ENCODE data around the gene EIF3L.

Gene EIF3L

GRCh38 chr22:37927637-37927936, 78.4 kb downstream of the EIF3L start:
- DNase-seq (ENCODE audit: low spot score), result no peak

- no peak for DNase-seq (ENCODE audit: low spot score)
Observed at GRCh38 chr22:37929390-37929789, 80.2 kb downstream of the EIF3L start.

- peak; percentile 71 for DNase-seq (ENCODE audit: low spot score)
Observed at GRCh38 chr22:37930270-37930951, 81.2 kb downstream of the EIF3L start.

- DNase-seq (ENCODE audit: low spot score), result no peak
Observed at GRCh38 chr22:37930952-37931440, 81.8 kb downstream of the EIF3L start.

GRCh38 chr22:37931893-37932389, 82.7 kb downstream of the EIF3L start:
- DNase-seq (ENCODE audit: low spot score), result peak; percentile 49

GRCh38 chr22:37932401-37932800, 83.2 kb downstream of the EIF3L start:
- no peak for DNase-seq (ENCODE audit: low spot score)

- no peak for DNase-seq (ENCODE audit: low spot score)
Observed at GRCh38 chr22:37932821-37933578, 83.8 kb downstream of the EIF3L start.

- DNase-seq (ENCODE audit: low spot score), result peak; percentile 92
Observed at GRCh38 chr22:37933711-37934376, 84.6 kb downstream of the EIF3L start.
